Central memory CD8-positive, alpha-beta T cell (primary cell): ENCODE data around the gene MRPL21.
A peak's percentile ranks its signal among the peaks of the same experiment; 100 is the strongest.
"Not testable (repeated sequence)": the region's sequence is repeated elsewhere in the genome, so short reads cannot be mapped to it uniquely, and the experiment has no call there.

Experiments
- ATAC-seq: fragments of 150-1000 bp; cut with Tn5 transposase; replicated peaks from 2 replicates; pipeline ENCODE4 v1.10.0; 2022; ENCODE audit warnings: mild to moderate bottlenecking, moderate FRiP score, moderate number of reproducible peaks; ENCODE audit not compliant: poor library complexity, severe bottlenecking; ENCODE audit errors: extremely low read depth
- DNase-seq, 2 donors: peaks; one replicate each; pipeline ENCODE4 v3.0.0; 2021; ENCODE audit warnings: low spot score in 2 of 2
- H3K27ac Mint-ChIP-seq: one replicate; pipeline ENCODE4 v1.8.0; 2022; ENCODE audit warnings: low read depth, mild to moderate bottlenecking, moderate library complexity, mixed read lengths
- H3K27me3 Mint-ChIP-seq: one replicate; pipeline ENCODE4 v1.8.0; 2022; ENCODE audit warnings: mixed read lengths
- H3K36me3 Mint-ChIP-seq: one replicate; pipeline ENCODE4 v1.8.0; 2022; ENCODE audit warnings: mild to moderate bottlenecking, moderate library complexity, mixed read lengths; ENCODE audit not compliant: insufficient read depth
- H3K4me1 Mint-ChIP-seq: one replicate; pipeline ENCODE4 v1.8.0; 2022; ENCODE audit warnings: mixed read lengths
- H3K4me3 Mint-ChIP-seq: one replicate; pipeline ENCODE4 v1.8.0; 2022; ENCODE audit warnings: mild to moderate bottlenecking, moderate library complexity, mixed read lengths
- H3K9me3 Mint-ChIP-seq: one replicate; pipeline ENCODE4 v1.8.0; 2022; ENCODE audit warnings: mixed read lengths

Gene MRPL21

DNA sequence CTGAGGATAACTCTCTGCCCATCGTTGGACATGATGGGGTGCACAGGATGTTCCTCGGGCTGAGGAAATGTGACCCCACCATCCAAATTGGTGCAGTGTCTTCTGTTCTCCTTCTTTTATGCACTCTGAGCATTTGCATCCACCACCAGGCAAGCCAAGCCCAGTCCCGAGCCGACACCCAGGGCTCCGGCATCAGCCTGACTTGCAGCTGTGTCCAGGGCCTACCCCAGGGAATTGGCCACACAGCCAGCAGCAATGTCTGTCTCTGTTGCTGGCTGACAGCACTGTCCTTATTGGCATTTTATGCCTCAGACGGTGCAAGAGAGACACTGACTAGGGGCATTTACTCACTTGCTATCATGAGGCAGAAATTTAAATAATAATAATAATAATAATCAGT lies 36.6 kb downstream of the MRPL21 start:
- Mint-ChIP-seq H3K27ac (no peak overlapping the region), H3K27me3 (peaks cover 29% of the 10 kb centered on the region), H3K4me1 (peaks cover 15% of the 10 kb centered on the region), H3K36me3 (peaks cover 2% of the 10 kb centered on the region), H3K4me3 (no peak overlapping the region), H3K9me3 (no peaks in the 10 kb centered on the region)
- ATAC-seq (no peak), DNase-seq (no peak)

DNA sequence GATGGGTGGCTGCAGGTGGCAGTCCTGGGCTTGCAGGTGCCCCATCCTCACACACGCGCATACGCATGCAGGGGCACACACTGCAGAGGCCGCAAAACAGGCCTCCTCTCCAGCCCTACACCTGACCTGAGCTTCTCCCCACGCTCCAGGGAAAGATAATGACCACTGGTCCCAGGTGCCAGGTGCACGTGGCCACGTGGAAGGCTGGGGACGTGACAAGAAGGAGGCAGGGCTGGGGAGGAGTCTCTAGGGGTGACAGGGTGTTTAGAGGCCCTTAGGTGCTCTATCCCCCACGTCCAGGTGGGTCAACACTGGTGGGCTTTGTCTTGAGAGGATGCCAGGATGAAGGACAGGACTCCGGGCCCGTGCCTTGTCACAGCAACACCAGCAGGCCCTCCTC lies 38.4 kb downstream of the MRPL21 start:
- ATAC-seq (no peak), DNase-seq (no peak)
- Mint-ChIP-seq H3K36me3 (peaks cover 2% of the 10 kb centered on the region), H3K27me3 (peaks cover 24% of the 10 kb centered on the region), H3K4me3 (no peak overlapping the region), H3K4me1 (peaks cover 11% of the 10 kb centered on the region), H3K27ac (no peak overlapping the region), H3K9me3 (no peaks in the 10 kb centered on the region)

DNA sequence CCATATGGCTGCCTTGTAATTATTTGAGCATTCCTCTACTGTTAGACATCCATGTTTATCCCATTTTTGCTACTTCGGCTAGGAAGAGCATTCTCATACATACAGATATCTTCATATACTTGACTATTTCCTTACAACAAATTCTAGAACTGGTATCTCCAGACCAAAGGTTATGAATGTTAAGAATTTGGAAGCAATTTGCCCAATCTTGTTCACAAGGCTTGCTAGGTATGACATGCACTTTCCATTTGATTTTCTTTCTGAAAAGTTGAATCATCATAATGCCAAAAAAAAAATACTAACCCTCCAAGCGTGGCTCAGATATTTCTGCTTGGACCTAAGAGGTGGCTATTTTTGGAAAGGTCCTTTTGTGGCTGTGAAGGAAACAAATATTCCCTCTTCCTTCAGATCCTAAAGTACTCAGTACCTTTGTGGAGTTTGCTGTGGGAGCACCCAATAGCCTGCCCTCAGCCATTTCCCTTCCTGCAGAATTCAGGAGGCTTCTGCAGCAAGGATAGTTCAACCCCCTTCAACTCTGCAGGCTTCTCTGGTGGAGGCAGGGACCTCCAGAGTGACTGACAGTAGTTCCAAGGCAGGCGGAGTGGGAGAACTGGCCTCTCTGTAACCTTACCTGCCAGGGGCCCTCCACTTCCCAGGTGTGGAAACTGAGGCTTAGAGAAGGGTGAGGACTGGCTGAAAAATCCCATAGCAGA lies 39.9 kb downstream of the MRPL21 start:
- Mint-ChIP-seq H3K4me3 (no peak overlapping the region), H3K4me1 (no peaks in the 10 kb centered on the region), H3K9me3 (no peaks in the 10 kb centered on the region), H3K27ac (no peak overlapping the region), H3K27me3 (peaks cover 9% of the 10 kb centered on the region), H3K36me3 (peaks cover 2% of the 10 kb centered on the region)
- DNase-seq: no peak
- no peak for ATAC-seq

DNA sequence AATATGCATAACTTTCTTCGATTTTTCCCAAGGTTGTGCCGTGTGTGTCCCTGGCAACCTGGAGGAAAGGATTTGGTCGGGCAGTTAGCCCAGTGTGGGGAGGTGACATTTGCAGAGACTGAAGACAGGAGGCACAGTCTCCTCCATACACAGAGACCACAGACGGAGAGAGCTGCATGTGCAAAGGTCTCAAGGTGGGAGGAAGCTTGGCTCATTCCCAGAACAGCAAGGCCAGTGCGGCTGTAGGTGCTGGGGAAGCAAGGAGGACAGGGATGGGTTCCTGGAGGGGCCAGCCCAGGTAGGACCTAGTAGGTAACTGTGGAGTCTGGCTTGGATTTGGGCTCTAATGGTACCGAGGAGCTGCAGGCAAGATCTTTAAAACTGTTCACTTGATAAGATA lies 41.2 kb downstream of the MRPL21 start:
- ATAC-seq (no peak), DNase-seq (no peak)
- Mint-ChIP-seq H3K4me3 (no peak overlapping the region), H3K27ac (no peak overlapping the region), H3K36me3 (peaks cover 2% of the 10 kb centered on the region), H3K9me3 (no peaks in the 10 kb centered on the region), H3K27me3 (no peaks in the 10 kb centered on the region), H3K4me1 (no peaks in the 10 kb centered on the region)

DNA sequence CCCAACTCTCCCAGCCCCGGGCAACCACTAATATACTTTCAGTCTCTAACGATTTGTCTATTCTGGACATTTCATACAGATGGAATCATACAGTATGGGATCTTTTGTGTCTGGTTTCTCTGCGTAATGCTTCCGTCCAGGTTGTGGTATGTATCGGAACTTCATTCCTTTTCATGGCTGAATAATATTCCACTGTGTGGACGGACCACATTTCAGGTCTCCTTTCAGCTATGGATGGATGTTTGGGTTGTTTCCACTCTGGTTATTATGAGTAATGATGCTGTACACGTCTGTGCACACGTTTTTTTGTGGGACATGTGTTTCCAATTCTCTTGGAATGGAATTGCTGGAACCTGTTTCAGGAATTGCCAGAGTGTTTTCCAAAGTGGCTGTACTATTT lies 44.5 kb downstream of the MRPL21 start:
- no peak overlapping the region for H3K4me3 Mint-ChIP-seq

DNA sequence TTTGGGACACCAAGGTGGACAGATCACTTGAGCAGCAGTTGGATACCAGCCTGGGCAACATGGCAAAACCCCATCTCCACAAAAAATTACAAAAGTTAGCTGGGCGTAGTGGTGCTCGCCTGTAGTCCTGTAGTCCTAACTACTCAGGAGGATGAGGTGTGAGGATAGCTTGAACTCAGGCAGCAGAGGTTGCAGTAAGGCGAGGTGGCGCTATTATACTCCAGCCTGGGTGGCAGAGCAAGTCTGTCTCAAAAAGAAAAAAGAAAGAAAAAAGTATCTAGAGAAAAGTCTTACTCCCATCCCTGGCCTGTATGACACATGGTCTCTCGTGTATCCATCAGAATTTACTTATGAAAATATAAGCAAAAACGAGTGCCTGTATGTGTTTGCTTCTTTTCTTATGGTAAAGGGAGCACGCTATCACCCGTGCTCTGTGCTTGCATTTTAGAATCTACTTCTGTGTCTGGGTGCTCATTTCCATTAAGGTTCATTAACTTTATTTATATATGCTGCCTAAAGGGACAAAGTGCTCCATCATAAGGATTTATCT lies 46.5 kb downstream of the MRPL21 start:
- no peak overlapping the region for H3K27ac Mint-ChIP-seq
- ATAC-seq (no peak), DNase-seq (no peak)
- H3K4me3 Mint-ChIP-seq: no peak overlapping the region
- H3K9me3 Mint-ChIP-seq: no peaks in the 10 kb centered on the region
- H3K4me1 Mint-ChIP-seq: no peaks in the 10 kb centered on the region
- H3K36me3 Mint-ChIP-seq: no peaks in the 10 kb centered on the region
- H3K27me3 Mint-ChIP-seq: peaks cover 35% of the 10 kb centered on the region

More for the DNA sequence above, 44.5 kb downstream of the MRPL21 start:
- Mint-ChIP-seq H3K9me3 (no peaks in the 10 kb centered on the region), H3K4me1 (no peaks in the 10 kb centered on the region), H3K27me3 (peaks cover 15% of the 10 kb centered on the region), H3K27ac (no peak overlapping the region), H3K36me3 (no peaks in the 10 kb centered on the region)
- no peak for DNase-seq
- ATAC-seq: no peak

DNA sequence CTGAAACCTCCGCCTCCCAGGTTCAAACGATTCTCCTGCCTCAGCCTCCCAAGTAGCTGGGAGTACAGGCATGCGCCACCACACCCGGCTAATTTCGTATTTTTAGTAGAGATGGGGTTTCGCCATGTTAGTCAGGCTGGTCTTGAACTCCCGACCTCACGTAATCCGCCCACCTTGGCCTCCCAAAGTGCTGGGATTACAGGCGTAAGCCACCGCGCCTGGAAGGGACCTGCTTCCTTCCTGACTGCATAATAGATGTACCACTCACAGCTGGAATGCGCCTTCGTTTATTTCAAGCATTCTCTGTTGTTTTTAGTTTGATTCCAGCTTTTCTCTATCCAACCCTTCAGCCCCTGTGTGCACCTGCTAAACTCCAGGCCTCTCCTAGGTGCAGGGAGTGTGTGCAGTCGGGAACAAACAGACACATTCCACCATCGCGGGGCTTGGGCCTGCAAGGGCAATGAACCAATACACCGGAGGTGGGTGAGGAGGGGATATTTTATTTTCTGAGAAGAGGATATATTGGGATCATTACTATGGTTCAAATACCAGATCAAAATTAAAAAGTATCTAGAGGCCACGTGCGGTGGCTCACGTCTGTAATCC lies 47.1 kb downstream of the MRPL21 start:
- Mint-ChIP-seq H3K27me3 (peaks cover 35% of the 10 kb centered on the region), H3K4me3 (peak overlapping the region; percentile 11)
- ATAC-seq, DNase-seq, H3K4me1 Mint-ChIP-seq, H3K27ac Mint-ChIP-seq, H3K36me3 Mint-ChIP-seq, H3K9me3 Mint-ChIP-seq: not testable (repeated sequence)

DNA sequence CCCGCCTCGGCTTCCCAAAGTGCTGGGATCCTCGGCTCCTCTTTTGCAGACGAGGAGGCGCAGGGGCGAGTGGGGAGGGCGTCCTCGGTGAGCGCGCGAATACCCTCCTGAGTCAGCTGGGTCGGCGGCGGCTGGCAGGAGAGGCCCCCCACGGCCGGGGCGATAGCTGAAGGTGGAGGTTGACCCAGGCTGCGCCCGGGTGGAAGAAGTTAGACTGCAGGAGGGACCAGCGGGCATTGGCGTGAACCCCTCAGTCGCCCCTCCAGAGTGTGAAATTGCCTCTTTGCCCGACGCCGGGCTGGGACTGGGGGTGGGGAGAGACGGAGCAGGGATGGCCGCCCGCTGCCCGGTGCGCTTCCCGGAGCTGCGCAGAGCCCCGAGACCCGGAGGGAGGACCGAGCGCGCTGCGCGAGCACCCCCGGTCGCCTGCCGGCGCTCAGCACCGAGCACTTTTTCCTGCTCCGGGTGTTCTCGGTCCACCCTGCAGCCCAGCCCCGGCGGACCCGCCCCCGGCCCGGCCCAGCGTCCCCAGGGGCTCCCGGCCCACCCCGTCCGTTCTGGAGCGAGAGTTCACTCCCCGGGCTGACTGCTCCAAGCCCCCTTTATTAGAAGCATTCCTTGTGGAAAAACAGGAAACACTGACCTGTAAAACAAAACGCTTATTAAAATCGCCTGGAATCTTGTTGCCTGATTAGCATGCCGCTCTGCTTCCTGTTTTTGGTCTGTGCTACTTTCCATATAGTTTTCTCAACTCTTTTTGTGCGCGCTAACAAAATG lies 48.2 kb downstream of the MRPL21 start:
- no peaks in the 10 kb centered on the region for H3K4me1 Mint-ChIP-seq
- DNase-seq (no peak), ATAC-seq (no peak)
- peak overlapping the region; percentile 27 for H3K4me3 Mint-ChIP-seq
- H3K27me3 Mint-ChIP-seq: peaks cover 35% of the 10 kb centered on the region
- H3K36me3 Mint-ChIP-seq: no peaks in the 10 kb centered on the region
- no peak overlapping the region for H3K27ac Mint-ChIP-seq
- H3K9me3 Mint-ChIP-seq: no peaks in the 10 kb centered on the region

DNA sequence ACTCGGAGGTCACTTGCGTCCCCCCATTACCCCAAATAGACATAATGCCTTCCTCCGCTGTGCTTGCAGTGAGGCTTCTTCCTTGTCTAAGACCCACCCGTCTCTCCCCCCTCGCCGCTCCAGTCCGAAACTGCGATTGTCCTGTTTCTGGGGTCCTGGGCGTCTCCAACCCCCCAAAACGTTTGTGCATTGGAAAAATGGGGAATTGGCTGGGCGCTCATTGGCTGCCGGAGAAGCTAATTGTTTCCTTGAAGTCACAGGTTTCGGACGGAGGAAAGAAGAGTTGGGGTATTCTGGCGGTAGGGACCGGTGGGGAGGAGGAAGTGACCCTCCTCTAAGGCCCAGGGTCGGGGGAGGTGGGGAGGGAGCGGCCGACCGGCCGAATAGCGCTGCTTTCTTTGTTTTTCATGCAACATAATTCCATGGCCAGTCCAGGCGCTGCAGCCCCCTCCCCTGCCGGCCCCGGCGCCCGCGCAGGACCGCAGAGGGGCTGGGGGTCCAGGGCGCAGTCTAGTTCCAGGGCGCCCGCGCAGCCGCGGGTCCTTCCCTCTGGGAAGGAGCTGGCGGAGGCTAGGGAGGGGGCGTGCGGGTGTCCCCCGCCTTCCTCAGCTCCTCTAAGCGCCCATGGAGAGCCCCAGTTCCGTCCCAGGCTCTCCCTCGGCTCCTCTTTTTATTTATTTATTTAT lies 49.2 kb downstream of the MRPL21 start:
- Mint-ChIP-seq H3K4me1 (no peaks in the 10 kb centered on the region), H3K36me3 (no peaks in the 10 kb centered on the region), H3K27ac (no peak overlapping the region), H3K9me3 (no peaks in the 10 kb centered on the region), H3K27me3 (peaks cover 35% of the 10 kb centered on the region), H3K4me3 (no peak overlapping the region)
- DNase-seq (no peak), ATAC-seq (no peak)

DNA sequence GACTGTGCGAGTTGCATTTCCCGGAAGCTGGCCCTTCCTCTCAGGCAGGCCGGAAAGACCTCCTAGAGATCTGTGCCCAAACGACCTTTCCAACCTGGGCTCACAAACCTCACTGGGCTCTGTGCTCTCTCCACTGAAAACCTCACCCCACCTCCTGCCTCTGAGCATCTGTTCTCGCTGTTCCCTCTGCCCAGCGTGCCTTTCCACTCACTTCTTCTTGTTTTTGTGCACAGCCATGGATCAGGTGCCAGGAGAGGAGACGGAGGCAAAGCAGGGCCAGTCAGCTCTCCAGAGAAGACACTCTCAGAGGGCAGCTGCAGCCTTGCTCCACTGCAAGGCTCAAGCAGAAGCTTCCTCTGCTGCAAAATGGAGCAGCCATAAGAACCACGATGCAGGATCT lies 51.0 kb downstream of the MRPL21 start:
- ATAC-seq: no peak
- H3K9me3 Mint-ChIP-seq: no peaks in the 10 kb centered on the region
- no peak overlapping the region for H3K4me3 Mint-ChIP-seq
- H3K4me1 Mint-ChIP-seq: no peaks in the 10 kb centered on the region
- no peaks in the 10 kb centered on the region for H3K36me3 Mint-ChIP-seq
- no peak for DNase-seq
- H3K27me3 Mint-ChIP-seq: peaks cover 35% of the 10 kb centered on the region
- no peak overlapping the region for H3K27ac Mint-ChIP-seq

DNA sequence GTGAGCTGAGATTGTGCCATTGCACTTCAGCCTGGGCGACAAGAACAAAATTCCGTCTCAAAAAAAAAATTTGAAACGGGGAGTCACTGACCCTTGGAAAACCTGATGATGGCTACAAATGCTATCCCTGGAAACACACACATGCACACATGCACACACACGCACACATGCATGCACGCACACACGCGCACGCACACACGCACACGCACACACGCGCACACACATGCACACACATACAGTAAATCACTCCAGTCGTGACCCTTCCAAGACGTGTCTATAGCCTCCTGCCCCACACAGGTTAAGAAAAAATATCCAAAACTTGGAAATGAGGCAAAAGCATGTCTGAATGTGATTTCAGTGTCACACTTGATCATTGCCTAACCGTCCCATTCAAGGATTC lies 55.2 kb downstream of the MRPL21 start:
- Mint-ChIP-seq H3K4me1 (peaks cover 6% of the 10 kb centered on the region), H3K27ac (no peak overlapping the region), H3K27me3 (peaks cover 13% of the 10 kb centered on the region), H3K36me3 (peaks cover 2% of the 10 kb centered on the region), H3K9me3 (no peaks in the 10 kb centered on the region), H3K4me3 (no peak overlapping the region)
- DNase-seq: no peak
- ATAC-seq: no peak

DNA sequence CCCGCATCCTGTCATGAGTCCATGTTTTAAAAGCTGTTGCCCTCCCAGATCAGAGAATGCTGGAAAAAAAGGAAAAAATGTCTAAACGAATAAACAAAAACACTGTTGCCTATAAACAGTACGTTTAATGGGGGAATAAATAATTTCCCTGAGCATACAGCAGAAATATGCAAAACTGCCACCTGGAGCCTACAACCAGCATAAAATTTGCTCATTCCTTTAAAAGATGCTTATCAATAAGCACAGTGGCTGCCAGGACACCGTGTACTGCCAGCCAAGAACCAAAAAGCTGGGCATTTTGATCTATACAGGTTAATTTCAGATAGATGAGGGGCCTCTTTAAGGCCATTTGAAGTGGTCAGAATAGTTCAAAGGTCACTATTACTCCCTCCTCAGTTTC lies 56.2 kb downstream of the MRPL21 start:
- Mint-ChIP-seq H3K4me1 (peaks cover 17% of the 10 kb centered on the region), H3K9me3 (no peaks in the 10 kb centered on the region), H3K36me3 (peaks cover 4% of the 10 kb centered on the region), H3K4me3 (no peak overlapping the region), H3K27me3 (peaks cover 3% of the 10 kb centered on the region), H3K27ac (no peak overlapping the region)
- DNase-seq: no peak
- ATAC-seq: no peak
